Measurements from ENCODE around the gene FXYD6.

GRCh38 chr11:117862753-117863152 is 13.7 kb downstream of the FXYD6 start:
- no peak for TF ChIP-seq CTCF (IDR thresholded peaks at IDR 0.05)
- TF ChIP-seq REST (IDR thresholded peaks at IDR 0.05; ENCODE audit: insufficient read depth in 1 of 2, low read depth in 2 of 2, low read length in 1 of 2), result no peak
- no peak for TF ChIP-seq POLR2AphosphoS5 (IDR thresholded peaks at IDR 0.05; ENCODE audit: low read depth, low read length)

Measured in Panc1 (cell line).